Testis (tissue), 2 donors: ENCODE results near the gene C4BPA.

Experiments
- POLR2A ChIP-seq: fragments of 450-650 bp; IDR thresholded peaks from one replicate; pipeline ENCODE4 v1.6.1; 2017; ENCODE audit warnings: antibody characterized with exemption, mild to moderate bottlenecking, moderate library complexity
- TF ChIP-seq, protein P1 (sequence below), 3 experiments: fragments of 450-650 bp in 2 of 3; fragments of 200-600 bp in 1 of 3; sonication (generic) in 1 of 3; IDR thresholded peaks; one replicate each; pipeline ENCODE4 v1.5.1; 2016 to 2019; ENCODE audit warnings: antibody characterized with exemption in 3 of 3, mild to moderate bottlenecking in 2 of 3, moderate library complexity in 1 of 3

DNA sequence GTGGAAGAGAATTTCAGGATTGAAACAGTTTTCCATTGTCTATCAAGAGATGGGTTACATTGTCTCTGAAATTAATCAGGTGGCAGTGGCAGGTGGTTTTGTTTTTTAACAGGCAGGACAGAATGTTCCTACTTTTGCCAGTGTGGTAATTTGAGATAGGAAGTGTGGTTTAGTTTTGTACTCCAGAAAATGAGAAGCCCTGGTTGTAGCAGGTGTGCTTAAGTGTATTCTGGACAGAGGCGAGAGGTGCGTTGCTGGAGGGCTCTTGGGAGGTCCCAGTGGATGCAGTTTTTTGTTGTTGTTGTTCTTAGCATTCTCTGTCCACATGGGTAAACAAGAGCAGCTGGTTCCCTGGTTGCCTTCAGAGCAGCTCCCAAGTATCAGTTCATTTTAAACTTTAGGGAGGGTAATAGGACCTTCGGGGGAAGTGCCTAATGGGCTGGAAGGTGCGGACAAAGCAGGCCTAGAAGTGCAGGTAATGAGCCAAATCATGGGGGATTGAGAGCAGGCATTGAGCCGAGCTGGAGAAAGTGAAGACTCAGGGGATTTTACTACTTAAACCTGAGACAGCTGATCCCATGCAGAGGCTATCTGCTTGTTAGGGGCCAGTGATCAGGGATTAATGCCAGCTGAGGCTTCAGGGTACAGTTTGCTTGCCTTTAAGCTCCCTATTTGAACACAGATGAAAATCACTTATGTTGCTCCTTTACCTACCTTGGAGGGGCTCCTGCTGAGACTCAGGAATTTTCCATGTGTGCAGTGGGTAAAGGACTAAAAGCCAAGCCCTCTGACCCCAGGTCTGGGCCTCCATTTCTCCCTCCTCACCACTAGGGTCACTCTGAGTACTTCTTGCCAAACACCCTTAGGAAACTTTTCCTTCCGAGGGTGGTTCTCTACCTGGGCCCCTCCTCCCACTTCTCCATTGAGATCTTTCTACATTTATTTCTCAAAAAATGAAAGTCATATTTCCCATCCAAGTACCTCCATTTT is 44.9 kb upstream of the C4BPA start:
- no peak for TF ChIP-seq POLR2A
- TF ChIP-seq, protein P1, sequence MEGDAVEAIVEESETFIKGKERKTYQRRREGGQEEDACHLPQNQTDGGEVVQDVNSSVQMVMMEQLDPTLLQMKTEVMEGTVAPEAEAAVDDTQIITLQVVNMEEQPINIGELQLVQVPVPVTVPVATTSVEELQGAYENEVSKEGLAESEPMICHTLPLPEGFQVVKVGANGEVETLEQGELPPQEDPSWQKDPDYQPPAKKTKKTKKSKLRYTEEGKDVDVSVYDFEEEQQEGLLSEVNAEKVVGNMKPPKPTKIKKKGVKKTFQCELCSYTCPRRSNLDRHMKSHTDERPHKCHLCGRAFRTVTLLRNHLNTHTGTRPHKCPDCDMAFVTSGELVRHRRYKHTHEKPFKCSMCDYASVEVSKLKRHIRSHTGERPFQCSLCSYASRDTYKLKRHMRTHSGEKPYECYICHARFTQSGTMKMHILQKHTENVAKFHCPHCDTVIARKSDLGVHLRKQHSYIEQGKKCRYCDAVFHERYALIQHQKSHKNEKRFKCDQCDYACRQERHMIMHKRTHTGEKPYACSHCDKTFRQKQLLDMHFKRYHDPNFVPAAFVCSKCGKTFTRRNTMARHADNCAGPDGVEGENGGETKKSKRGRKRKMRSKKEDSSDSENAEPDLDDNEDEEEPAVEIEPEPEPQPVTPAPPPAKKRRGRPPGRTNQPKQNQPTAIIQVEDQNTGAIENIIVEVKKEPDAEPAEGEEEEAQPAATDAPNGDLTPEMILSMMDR (IDR thresholded peaks at IDR 0.05) = no peak
